Left renal cortex interstitium (tissue), 4 donors: ENCODE measurements around the gene PLCB2. TPM values are rescaled to one million over a fixed set of nuclear protein-coding genes. Genes with fewer than 3 reads are reported as not detected.

Experiments used
- DNase-seq, 4 donors: peaks; one replicate each; pipeline ENCODE4 v3.0.0-alpha.2; 2013; ENCODE audit warnings: low read depth in 4 of 4, low spot score in 2 of 4, missing footprints in 1 of 4
- polyA plus RNA-seq, 4 donors: library from polyadenylated mRNA; unstranded; fragments of 120-200 nt; gene quantifications; one replicate each; pipeline ENCODE4 v1.2.1, GENCODE V29; 2013; ENCODE audit not compliant: insufficient read length in 4 of 4

PLCB2 gene
- polyA plus RNA-seq, 4 donors = 6.3 to 13.2 (median 11.7) TPM

DNA sequence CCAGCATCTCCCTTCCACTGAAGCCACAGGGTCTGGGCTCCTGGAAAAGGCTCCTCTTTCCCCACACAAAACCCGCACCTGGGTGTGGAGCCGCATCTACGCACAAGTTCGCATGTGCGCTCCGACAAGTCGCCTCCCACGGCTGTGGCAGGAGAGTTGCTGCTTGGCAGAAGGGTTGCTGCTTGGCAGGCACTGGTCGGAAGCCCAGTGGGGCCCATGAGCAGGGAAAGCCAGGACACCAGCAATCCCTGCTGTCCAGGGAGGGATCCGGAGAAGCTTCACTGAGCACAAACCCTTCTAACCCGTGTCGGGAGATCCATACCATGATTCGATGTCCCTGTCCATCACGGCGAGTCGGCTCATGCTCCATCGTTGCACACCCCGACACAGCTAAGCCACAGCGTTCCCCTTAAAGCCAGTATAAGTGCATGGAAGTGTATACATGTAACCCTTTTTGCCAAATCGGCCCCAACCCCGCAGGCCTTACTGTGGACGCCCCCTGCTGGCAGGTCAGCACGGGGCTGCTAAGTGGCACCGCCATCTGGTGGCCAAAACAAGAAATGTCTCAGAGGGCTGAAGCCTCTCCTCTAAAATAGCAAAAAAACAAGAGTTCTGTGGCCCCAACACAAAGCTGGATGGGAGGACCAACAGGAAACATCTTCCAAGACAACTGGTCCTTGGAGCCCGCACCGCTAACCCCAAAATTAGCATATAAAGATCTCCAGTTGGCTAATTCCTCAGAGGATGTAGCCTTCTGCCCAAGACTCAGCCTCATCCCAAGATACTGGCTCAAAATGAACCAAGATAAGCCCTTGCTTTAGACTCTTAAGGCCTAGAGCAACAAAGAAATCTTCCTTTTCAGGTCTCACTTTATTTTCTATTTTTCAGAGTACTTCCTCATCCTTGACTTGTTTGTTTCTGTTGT is 33.1 kb downstream of the PLCB2 start:
- DNase-seq = no peak

DNA sequence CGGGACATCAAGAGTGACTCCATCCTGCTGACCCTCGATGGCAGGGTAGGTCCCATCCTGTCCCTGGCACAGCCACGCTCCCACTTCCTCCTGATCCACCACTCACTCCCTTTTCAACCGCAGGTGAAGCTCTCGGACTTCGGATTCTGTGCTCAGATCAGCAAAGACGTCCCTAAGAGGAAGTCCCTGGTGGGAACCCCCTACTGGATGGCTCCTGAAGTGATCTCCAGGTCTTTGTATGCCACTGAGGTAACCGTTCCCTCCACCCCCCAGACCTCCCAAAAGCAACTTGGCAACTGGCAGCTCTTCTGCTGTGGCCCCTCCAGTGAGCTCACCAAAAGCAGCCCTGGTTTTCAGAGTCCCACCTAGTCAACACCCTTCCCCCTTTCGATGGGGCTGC is 34.3 kb downstream of the PLCB2 start:
- DNase-seq = no peak

DNA sequence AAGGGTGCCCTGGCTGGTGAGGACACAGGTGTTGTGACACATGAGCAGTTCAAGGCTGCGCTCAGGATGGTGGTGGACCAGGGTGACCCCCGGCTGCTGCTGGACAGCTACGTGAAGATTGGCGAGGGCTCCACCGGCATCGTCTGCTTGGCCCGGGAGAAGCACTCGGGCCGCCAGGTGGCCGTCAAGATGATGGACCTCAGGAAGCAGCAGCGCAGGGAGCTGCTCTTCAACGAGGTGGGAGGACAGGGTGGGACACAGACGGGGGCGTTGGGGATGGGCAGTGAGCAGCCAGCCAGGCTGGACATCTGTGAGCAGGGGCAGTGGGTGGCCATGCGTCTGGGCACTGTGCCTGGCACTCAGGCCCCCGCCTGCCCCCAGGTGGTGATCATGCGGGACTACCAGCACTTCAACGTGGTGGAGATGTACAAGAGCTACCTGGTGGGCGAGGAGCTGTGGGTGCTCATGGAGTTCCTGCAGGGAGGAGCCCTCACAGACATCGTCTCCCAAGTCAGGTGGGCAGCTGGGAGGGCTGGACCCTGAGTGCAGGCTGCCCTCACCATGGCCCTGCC is 35.2 kb downstream of the PLCB2 start:
- DNase-seq = no peak

DNA sequence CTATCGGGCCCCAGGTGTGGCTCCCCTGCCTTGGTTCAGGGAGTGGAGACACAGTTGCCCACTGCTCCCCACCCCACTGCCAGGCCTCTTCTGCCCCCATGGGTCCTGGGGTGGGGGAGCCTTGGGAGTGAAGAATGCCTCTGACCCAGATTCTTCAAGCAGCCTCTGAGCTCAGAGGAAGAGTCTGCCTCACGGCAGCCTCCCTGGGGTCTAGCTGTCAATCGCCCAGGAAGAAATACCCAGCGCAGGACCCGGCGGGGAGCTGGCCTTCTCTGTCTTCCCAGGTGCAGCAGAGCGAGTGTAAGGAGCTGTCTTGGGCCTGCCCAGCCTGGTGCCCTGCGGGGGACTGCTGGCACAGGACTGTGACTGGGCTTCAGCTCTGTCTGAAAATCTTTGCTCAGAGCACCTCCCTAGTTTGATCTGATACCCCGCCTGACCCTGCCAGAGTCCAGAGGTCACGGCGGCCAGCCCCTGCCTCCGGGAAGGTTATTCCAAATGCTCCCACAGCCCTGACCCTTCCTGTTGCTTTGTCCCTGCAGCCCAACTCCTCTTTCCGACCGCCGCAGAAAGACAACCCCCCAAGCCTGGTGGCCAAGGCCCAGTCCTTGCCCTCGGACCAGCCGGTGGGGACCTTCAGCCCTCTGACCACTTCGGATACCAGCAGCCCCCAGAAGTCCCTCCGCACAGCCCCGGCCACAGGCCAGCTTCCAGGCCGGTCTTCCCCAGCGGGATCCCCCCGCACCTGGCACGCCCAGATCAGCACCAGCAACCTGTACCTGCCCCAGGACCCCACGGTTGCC is 35.9 kb downstream of the PLCB2 start:
- DNase-seq = no peak

DNA sequence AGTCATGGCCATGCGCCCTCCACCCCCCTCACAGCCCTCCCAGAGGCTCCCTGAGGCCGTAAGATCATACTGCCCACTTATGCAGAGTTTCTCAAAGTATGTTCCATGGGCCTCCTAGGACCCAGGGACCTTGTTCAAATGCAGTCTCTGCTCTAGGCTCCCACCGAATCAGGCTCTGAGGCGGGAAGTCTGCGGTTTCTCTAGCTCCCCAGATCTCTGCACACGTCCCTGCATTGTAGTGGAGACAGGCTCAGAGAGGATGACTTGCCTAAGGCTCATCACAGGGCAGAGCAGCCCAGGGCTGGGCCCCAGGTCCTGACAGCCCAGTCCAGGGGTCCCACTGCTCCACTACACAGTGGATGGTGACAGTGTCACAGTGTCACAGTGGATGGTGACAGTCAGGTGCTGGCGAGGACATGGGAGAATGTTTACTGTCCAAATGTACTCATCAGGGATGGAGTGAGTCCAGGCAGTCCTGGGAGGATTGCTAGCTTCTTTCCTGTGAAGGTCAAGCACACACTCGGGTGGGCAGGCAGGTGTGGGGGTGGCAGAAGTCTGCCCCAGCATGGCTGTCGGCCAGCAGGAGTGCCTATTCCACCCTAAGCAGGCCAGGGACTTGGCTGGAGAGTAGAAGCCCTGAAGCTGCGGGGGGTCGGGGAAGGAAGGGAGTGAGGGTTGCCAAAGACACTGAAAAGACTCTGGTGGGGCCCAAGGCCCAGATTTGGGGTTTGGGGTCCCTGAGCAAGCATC is 37.3 kb downstream of the PLCB2 start:
- DNase-seq = no peak

DNA sequence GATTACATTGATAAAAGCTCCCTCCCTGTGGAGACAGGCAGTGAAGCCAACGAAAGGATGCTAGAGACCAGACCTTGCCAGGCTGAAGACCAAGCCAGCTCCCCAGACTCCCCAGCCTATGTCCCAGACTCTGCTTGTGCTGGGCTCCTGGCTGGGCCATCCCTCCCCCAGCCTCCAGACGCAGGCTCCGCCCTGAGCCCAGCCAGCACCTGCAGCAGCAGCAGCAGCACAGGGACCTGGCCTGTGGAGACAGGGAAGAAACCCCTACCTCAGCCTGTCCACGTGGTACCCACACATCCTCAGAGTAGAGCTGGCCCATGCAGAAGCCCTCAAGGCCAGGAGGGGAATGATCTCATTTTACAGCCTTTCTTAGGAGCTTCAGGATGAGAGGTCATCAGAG is 38.1 kb downstream of the PLCB2 start:
- DNase-seq = no peak

DNA sequence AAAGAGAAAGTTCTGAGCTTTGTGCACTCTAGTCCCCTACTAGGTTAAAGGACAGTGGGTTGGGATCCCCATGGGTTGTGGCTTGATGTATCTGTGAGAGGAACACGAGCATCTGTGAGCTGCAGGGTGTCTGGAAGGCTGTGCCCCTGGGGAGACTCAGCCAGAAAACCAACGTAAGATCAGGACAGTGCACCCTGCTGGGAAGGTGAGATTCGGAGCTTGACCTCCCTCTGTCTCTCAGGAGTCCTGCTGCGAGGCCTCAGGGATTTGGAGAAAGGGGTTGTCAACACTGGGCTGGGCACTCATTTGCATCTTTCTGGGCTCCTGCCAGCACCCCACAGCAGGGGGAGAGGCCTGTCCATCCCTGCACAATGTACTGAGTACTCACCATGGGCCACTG is 40.1 kb downstream of the PLCB2 start:
- no peak for DNase-seq

DNA sequence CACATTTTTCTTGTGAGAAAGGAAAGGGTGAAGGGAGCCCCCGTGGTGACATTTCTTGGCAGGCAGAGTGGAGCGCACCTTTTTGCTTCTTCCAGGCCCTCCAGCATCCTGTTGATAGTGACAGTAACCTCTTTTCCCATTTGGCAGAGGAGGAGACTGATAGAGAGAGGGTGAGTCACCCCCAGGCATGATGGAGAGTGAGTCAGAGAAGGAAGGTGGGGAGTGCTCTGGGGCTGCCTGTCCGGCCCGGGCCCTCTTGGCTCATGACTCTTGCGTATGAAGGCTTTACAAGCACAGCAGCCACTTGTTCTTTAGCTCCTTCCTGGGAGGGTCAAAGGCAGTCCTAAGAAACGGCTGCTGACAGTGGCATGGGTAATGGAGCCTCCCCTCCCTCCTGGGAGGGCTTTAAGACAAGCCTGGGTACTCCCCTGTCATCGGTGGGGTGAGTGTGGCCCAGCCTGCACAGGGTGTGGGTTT is 40.9 kb downstream of the PLCB2 start:
- DNase-seq = no peak

DNA sequence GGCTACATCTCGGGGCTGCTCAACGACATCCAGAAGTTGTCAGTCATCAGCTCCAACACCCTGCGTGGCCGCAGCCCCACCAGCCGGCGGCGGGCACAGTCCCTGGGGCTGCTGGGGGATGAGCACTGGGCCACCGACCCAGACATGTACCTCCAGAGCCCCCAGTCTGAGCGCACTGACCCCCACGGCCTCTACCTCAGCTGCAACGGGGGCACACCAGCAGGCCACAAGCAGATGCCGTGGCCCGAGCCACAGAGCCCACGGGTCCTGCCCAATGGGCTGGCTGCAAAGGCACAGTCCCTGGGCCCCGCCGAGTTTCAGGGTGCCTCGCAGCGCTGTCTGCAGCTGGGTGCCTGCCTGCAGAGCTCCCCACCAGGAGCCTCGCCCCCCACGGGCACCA is 41.9 kb downstream of the PLCB2 start:
- no peak for DNase-seq

DNA sequence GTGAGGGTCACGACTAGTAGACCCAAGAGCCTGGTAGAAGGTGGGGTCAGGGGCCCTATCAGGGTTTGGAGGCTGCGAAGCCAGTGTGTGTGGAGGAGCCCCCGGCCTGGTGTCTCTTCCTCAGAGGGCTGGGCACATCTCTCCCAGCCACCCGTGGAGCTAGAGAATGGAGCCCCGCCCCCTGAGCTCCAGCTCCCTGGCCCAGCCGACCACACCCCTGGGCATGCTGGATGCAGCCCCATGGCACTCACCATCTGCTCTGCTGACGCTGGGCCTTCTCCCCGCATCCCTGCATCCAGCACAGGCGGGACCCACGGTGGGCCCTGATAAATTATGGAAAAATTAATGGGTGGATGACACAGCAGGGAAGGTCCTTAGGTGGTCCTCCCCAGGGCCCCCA is 42.4 kb downstream of the PLCB2 start:
- DNase-seq = no peak

DNA sequence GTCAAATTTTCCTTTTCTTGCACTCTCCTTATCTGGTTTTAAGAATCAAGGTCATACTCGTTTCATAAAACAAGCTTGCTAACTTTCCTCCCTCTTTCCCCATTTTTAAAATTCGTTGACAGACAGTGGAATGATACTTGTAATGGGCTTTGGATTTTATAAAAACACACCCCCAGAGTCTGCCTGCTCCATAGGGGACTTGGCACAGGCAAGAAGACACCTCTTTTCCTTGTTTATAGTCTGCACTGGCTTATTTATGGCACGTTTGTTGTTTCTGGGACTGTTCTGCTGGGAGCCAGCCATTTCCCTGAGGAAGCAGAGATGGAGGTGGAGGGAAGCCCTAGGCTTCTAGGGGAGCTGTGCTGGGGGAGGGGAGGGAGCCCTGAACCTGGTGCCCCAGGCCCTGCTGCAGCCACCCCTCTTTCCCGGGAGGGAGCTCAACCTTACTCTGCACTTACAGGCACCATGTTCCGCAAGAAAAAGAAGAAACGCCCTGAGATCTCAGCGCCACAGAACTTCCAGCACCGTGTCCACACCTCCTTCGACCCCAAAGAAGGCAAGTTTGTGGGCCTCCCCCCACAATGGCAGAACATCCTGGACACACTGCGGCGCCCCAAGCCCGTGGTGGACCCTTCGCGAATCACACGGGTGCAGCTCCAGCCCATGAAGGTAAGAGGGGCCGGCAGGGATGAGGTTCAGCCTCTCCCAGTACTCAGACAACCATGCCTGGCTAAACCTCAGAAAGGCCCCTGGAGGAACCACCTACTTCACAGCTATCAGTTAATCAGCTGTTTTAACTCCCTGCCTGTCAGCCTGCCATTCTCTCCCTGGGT is 43.2 kb downstream of the PLCB2 start:
- no peak for DNase-seq

DNA sequence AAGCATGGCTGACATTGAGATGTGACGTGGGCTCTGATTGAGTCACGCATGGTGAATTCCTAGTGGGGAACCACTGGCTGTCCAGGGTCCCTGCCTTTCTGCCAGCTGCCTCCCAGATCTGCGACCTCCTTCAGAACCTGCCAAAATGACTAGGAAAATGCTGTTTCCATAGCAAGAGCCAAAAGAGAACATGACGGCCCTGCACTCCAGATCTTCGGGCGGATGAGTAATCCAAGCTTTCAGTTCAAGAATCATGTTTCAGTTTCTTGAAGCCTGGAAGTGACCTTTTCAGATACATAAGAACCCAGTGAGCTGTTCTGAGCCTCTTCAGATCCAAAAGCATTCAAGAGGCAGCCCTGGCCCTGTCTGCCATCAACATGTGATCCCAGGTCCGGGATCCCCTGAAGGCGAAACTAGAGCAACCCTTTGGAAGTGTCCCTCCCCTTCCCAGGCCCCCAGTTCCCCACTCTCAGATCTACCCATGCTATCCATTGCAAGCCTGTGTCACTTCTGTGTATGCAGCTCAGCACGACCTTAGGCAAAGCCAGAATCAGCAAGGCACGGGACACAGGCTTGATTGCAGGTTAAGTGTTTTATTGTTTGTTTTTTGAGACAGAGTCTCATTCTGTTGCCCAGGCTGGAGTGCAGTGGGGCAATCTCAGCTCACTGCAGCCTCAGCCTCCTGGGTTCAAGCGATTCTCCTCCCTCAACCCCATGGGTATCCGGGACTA is 44.5 kb downstream of the PLCB2 start:
- no peak for DNase-seq

DNA sequence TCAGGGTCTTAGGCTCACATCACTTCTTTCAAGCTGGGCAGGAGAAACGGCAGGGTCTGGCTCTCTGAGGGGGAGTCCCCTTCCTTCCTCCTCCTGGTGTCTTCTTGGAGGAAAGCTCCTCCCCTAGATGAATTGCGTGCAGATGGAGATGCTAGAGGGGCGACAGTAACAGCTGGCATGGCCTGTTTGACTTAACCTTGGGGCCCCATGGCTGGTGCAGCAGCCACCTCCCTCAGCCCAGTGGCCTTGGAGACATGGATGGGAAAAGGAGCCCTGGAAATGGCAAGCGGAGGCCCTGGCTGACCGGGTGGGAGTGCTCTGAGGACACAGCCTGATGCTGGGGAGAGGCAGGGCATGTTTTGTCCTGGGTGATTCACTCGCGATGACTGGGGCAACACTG is 48.7 kb downstream of the PLCB2 start:
- no peak for DNase-seq

DNA sequence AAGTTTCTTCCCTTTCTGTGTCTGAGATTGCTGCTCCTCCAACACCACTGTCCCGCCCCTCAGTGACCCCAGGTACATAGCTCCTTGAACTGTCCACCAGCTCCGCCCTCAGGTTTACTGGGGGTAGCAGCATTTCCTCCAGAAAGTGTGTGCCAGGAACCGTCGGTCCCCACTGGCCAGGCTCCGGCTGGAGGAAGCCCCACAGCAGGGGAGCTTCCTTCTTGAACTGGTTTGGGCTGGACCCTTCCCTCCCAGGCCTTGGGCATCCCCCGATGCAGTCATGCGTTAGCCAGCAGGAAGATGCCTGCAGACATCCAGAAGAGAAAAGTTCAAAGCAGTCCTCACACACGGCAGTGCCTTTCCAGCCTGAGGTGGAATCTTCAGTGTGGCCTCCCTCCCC is 49.2 kb downstream of the PLCB2 start:
- DNase-seq = no peak

DNA sequence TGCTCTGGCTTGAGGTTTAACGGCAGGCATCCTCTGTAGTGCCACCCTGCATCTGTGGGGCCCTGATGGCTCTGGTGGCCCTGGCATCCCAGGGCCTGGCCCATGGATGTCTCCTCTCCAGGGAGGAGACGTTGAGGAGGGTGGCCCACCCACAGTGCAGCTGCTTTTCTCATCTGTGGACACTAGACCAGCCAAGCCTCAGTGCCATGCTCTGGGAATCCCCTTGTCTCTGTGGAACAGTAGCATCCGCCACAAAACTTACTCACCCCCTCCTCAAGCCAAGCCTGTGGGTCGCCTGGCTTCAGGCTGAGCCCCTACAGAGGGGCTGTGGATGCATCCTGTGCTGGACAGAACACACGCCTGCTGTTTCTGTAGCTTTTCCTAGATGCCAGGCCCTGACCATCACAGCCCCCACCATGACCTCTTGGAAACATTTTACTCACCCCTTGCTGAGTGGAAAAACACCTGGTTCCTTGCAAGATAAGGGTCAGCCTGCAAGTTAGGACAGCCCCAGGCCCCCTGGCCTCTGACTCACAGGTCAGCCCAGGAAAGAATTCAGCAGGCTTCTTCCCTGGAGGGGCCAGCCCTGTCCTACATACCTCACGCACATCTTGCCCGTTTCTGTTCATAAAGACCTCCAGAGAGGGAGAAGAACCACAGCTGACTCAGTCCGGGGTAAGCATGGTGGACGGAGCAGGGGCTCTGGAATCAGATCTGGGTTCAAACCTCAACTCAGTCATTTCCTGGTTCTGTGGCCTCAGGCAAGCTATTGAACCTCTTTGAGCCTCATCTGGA is 49.9 kb downstream of the PLCB2 start:
- no peak for DNase-seq

DNA sequence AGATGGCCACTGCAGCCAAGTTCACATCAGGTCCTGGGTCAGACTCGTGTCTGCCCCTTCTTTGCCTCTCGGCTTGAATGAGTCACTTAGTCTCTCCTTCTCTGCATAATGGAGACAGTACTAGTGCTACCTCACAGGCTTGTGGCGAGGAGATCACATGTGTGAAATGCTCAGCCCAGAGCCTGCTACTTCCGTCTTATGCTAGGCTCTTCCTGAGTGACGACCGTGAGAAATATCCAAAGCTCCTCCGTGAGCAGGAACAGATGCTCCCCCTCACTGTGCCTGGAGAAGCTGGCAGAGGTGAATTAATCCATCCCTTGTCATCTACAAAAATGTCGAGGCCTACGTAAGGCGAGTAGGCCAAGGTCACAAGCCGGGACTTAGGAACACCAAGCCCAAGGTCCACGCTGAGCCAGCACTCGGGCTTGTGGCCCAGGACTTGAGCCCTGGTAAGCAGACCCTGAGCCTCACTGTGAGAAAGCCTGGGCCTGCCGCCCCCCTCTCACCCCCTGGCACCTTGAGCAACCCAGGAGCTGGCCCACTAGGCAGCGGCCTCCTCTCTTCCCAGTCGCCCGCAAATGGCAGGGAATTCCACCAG is 51.0 kb downstream of the PLCB2 start:
- DNase-seq = no peak

DNA sequence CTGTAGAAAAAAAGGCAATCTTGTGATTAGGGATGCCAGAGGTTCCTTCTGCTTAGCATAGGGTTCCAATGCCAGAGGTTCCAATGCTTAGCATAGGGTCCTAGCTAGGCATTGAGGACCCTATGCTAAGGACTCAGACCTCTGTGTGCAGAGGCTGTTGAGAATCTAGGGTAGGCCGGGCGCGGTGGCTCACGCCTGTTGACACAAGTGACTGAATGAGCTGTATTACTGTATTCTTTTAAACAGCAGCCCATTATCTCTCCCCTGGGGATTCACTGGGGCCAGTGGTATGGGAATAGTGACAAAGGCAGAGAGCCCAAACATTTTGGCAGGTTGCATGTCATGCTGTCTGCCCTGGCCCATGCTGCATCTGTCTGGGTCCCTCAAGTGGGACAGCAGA is 52.7 kb downstream of the PLCB2 start:
- DNase-seq = no peak

DNA sequence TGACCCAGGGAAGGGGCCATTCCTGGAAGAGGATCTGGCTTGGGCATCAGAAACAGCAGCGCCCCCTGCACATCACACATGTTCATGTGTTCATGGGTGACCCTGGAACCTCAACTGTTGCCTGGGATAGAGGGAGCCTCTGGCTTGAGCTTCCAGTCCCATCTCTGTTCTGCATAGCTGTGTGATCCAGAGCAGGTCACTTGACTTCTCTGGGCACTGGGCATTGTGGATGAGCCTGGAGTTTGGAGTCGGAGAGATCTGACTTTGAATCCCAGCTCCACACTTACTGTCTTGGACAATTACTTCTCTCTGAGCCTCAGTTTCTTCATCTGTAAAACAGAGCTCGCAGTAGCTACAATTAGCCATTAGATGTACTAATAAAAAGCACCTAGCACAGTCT is 53.3 kb downstream of the PLCB2 start:
- DNase-seq = no peak
